Esophagus (tissue), 2 donors: ENCODE results near the gene ANKH. TPM values are rescaled to one million over a fixed set of nuclear protein-coding genes. Genes with fewer than 3 reads are reported as not detected.

Source experiments
- H3K27ac ChIP-seq, 2 donors: one replicate each; pipeline ENCODE4 v1.5.1; 2013; ENCODE audit warnings: low read depth in 2 of 2, mild to moderate bottlenecking in 2 of 2, inconsistent platforms in 1 of 2, low read length in 1 of 2, moderate library complexity in 1 of 2
- H3K27me3 ChIP-seq, 2 donors: one replicate each; pipeline ENCODE4 v1.6.1; 2013; ENCODE audit warnings: low read length in 2 of 2, control low read depth in 1 of 2, mild to moderate bottlenecking in 1 of 2; ENCODE audit not compliant: insufficient read depth in 2 of 2, control insufficient read depth in 1 of 2
- H3K36me3 ChIP-seq, 2 donors: one replicate each; pipeline ENCODE4 v1.6.1; 2013; ENCODE audit warnings: low read length in 1 of 2; ENCODE audit not compliant: control insufficient read depth in 2 of 2, insufficient read depth in 2 of 2
- H3K4me1 ChIP-seq, 2 donors: one replicate each; pipeline ENCODE4 v1.6.1; 2013; ENCODE audit warnings: low read length in 1 of 2; ENCODE audit not compliant: control insufficient read depth in 2 of 2, insufficient read depth in 2 of 2
- H3K4me3 ChIP-seq, 2 donors: one replicate each; pipeline ENCODE4 v1.5.1; 2013; ENCODE audit warnings: low read length in 2 of 2, mild to moderate bottlenecking in 2 of 2, low read depth in 1 of 2, moderate library complexity in 1 of 2
- H3K9me3 ChIP-seq, 2 donors: one replicate each; pipeline ENCODE4 v1.6.1; 2013; ENCODE audit warnings: mild to moderate bottlenecking in 2 of 2, low read depth in 1 of 2, low read length in 1 of 2, moderate library complexity in 1 of 2; ENCODE audit not compliant: control insufficient read depth in 2 of 2, insufficient read depth in 1 of 2
- WGBS, 2 donors: extraction: QIAGEN DNeasy Blood & Tissue Kit; methylation state at CpG; one replicate each; pipeline ENCODE4 v1.1.7; 2013; 5-methylcytosine and 5-hydroxymethylcytosine counted together
- polyA plus RNA-seq, 2 donors: library from polyadenylated mRNA; stranded (reverse); fragments of 200-250 nt; gene quantifications; one replicate each; pipeline ENCODE4 v1.2.3, GENCODE V29; 2013
- donor health status: healthy with polysubstance abuse.
- donor health status: Bipolar disorder and iron deficiency.

ANKH gene
- polyA plus RNA-seq, 2 donors: 5.6 to 12.7 TPM

DNA sequence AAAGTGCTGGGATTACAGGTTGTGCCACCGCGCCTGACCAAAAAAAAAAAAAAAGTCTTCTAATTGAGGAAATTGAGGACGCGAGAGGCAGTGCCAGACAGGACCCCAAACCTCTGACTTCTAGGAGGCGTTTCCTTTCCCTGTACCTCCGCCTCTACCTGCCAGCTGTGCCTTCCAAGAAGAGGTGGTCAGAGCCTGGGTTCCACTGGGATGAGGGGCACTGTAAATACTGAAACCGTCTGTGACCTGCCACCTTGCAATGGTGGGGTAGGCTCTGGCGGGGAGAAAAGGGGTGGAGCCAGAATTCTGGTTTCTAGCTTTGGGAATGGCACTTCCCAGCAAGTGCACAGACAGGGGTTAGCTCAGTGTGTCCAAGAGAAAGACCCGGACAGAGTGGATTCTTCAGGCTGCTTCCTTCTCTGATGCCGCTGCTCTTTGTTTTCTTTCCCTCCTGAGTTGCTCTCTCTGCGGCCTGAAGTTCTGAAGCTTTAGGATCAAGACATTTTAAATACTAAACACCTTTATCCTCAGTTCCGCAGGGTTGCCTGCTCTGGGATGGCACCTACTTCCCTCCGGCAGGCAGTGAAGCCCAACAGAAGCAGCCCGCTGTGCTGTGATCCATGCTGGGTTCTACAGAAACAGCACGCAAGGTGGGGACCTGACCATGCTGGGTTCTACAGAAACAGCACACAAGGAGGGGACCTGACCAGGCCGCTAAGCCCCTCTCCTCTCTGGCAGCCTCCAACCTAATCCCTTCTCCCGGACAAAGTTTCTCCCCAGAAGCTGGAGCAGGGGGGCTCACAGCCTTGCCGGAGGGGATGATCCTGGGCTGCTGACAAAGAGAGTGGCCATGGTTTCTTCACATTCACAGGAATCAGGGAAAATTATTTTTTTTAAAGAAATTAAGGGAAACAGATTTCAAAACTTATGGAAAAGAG lies 141.9 kb downstream of the ANKH start:
- peaks cover 2 to 13% of the 10 kb centered on the region in 2 donors for H3K36me3 ChIP-seq
- H3K4me1 ChIP-seq: no peaks in the 10 kb centered on the region
- H3K9me3 ChIP-seq: no peaks in the 10 kb centered on the region
- H3K27me3 ChIP-seq: no peaks in the 10 kb centered on the region
- no peak overlapping the region for H3K4me3 ChIP-seq
- WGBS, 2 donors: 93% methylated on average over 18 of the region's 18 CpGs
- H3K27ac ChIP-seq: no peak overlapping the region

DNA sequence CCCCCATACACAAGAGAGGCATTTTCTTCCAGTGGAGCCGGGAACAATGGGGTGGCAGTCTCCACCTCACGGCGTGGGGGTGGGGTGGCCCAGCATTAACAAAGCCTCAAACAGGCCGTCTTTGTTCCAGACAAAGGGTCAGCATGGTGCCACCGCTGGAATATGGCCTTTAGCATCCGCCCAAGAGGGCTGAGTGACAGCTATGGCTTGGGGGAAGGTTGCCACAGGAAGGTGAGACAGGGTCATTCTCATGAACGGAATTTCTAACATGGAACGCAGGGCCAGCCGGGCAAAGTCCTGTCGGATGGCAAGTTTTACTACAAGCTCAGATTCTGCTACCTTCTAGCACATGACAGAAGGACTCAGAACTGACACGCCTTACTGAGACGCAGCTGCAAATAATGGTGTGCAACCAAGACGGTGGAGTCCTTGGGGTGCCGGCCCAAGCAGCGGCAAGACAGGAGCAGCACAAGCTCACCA lies 143.1 kb downstream of the ANKH start:
- Histone ChIP-seq H3K27ac (no peak overlapping the region), H3K27me3 (no peaks in the 10 kb centered on the region), H3K4me1 (no peaks in the 10 kb centered on the region), H3K4me3 (no peak overlapping the region), H3K9me3 (peaks cover 0 to 2% of the 10 kb centered on the region in 2 donors), H3K36me3 (peaks cover 2 to 11% of the 10 kb centered on the region in 2 donors)
- WGBS, 2 donors: 77 to 86% methylated on average over 15 of the region's 15 CpGs

DNA sequence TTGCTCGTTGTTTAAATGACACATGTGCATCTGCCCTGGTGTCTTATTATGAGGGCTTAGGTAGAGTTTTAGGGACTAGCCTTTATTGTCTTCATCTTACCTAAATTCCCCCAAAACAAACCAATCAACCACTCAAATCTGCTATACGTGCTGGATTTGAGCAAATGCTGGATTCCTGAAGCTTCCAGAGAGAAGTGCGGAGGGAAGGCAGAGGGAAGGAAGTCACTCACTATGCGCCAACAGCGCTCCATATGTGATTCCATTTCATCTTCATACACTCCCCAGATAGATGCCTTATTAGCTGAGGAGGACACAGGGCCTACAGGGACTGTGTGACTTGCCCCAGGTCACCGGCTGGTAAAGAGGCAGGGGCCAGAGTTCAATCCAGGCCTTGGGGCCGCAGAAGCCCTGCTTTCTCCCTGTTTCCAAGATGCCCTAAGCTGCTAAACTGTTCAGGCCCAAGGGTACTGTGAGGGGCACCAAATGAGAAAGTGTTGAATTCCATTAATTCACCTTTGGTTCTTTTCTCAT lies 143.6 kb downstream of the ANKH start:
- 85 to 91% methylated on average over 7 of the region's 7 CpGs for WGBS, 2 donors
- Histone ChIP-seq H3K9me3 (peaks cover 0 to 2% of the 10 kb centered on the region in 2 donors), H3K27ac (no peak overlapping the region), H3K4me3 (no peak overlapping the region), H3K4me1 (no peaks in the 10 kb centered on the region), H3K27me3 (no peaks in the 10 kb centered on the region), H3K36me3 (peaks cover 2 to 11% of the 10 kb centered on the region in 2 donors)

DNA sequence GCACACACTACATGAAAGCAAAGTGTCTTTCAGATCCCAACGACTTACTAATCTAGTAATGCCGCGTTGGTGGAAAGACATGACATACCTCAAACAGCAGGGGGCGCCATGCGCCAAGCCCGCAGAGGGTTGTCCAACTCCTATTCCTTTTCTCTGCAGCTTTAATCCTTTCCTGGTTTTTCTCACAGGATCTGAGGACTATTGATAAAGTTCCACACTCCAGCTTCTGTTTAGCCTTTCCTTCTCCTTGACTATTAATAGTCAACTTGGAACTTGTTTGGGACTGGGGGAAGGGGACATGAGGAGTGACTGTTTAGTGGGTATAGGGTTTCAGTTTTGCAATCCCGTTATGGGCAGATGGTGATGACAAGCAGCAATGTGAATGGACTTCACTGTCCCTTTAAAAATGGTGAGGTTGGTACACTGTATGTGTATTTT lies 144.1 kb downstream of the ANKH start:
- no peaks in the 10 kb centered on the region for H3K4me1 ChIP-seq
- no peak overlapping the region for H3K4me3 ChIP-seq
- no peak overlapping the region for H3K27ac ChIP-seq
- peaks cover 2 to 11% of the 10 kb centered on the region in 2 donors for H3K36me3 ChIP-seq
- no peaks in the 10 kb centered on the region for H3K27me3 ChIP-seq
- 5 to 8% methylated on average over 7 of the region's 7 CpGs for WGBS, 2 donors
- peaks cover 0 to 2% of the 10 kb centered on the region in 2 donors for H3K9me3 ChIP-seq

DNA sequence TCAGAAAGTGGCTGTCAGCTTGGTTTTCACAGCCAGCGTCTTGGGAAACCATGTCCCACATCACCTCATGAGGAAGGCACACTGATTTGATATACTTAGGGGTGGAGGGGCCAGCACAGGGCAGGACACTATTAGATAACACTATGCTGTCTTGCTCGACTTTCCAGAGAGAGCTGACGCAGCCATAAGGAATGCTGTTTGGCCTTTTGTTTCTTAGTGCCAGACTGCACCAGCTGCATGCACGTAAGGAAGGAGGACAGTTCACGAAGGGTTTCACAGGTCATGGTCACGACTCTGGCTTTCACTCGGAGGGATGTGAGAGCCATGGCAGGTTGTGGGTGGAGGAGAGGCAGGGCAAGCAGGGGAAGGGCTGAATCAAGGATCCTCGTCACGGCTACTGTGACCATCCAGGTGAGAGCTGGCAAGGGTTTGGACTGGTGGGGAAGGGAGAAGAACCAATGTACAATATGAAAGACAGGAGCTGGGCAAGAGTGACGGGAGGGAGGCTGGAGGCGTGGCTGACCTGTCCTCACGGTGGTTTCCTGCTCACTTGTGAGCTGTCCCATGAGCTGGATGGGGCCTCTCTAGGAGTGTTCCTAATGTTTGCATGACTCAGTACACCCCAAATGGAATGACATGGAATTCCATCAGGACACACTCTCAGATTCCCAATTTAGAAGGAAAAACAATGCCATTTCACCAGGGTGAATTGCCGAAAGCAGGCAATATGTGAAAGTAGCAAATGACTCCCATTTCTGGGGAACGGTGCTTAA lies 145.3 kb downstream of the ANKH start:
- Histone ChIP-seq H3K36me3 (peaks cover 2 to 10% of the 10 kb centered on the region in 2 donors), H3K4me1 (no peaks in the 10 kb centered on the region), H3K27ac (no peak overlapping the region), H3K27me3 (no peaks in the 10 kb centered on the region), H3K9me3 (peaks cover 0 to 2% of the 10 kb centered on the region in 2 donors), H3K4me3 (no peak overlapping the region)
- whole genome bisulfite sequencing, 2 donors: 83 to 85% methylated on average over 14 of the region's 14 CpGs

DNA sequence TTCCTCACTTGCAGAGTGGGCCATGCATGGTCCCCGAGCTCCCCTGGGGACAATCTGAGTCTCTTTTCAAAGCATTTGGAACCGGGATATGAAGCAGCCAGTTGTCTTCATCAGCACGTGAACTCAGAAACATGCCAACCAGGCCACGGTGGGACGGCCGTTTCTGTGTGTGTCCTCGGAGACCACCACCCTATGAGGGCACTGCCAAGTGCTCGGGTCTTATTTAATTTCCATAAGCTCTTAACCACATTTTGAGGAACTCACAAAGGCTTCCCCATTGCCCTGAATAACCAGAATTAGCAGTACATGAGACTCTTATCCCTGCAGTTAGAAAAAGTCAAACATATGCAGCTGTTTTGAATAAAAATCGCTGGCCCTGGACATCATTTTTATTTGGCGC lies 146.9 kb downstream of the ANKH start:
- no peak overlapping the region for H3K4me3 ChIP-seq
- H3K27me3 ChIP-seq: no peaks in the 10 kb centered on the region
- no peak overlapping the region for H3K27ac ChIP-seq
- no peaks in the 10 kb centered on the region for H3K4me1 ChIP-seq
- WGBS, 2 donors: 74 to 83% methylated on average over 10 of the region's 10 CpGs
- peaks cover 0 to 2% of the 10 kb centered on the region in 2 donors for H3K9me3 ChIP-seq
- H3K36me3 ChIP-seq: peaks cover 0 to 7% of the 10 kb centered on the region in 2 donors

DNA sequence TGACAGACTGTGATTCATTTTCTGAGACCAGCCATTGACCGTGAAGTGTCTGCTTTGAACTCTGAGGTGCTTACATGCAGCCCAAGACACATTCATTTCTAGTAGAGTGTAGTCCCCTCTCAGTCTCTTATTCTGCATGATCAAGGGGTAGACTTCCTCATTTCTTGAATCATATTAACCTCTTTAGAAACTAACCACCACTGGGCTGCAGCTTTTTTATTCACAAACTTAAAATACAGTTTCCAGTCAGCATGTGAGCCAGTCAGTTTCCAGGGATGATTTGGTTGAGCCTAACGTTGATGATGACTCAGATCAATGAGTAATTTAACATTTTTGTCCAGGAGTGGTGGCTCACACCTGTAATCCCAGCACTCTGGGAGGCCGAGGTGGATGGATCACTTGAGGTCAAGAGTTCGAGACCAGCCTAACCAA lies 147.9 kb downstream of the ANKH start:
- no peaks in the 10 kb centered on the region for H3K4me1 ChIP-seq
- H3K36me3 ChIP-seq: peaks cover 0 to 6% of the 10 kb centered on the region in 2 donors
- H3K27ac ChIP-seq: no peak overlapping the region
- 68 to 74% methylated on average over 4 of the region's 4 CpGs for WGBS, 2 donors
- no peak overlapping the region for H3K4me3 ChIP-seq
- H3K27me3 ChIP-seq: no peaks in the 10 kb centered on the region
- peaks cover 0 to 2% of the 10 kb centered on the region in 2 donors for H3K9me3 ChIP-seq

DNA sequence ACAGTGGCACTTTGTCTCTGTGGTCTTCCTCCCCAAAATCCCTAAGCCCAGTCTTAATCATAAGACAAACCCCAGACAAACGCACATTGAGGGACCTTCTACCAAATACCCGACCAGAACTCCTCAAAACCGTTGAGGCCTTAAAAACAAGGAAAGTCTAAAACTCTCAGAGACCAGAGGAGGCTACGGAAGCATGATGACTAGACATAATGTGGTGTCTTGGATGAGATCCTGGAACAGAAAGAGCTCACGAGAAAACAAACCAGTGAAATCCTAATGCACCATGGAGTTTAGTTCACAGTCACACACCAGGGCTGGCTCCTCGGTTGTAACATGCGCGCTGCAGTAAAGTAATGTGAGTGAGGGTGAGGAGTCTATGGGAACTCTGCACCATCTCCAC lies 148.7 kb downstream of the ANKH start:
- H3K27ac ChIP-seq: no peak overlapping the region
- no peak overlapping the region for H3K4me3 ChIP-seq
- H3K9me3 ChIP-seq: peaks cover 0 to 2% of the 10 kb centered on the region in 2 donors
- H3K27me3 ChIP-seq: no peaks in the 10 kb centered on the region
- H3K4me1 ChIP-seq: no peaks in the 10 kb centered on the region
- peaks cover 0 to 3% of the 10 kb centered on the region in 2 donors for H3K36me3 ChIP-seq
- WGBS, 2 donors: 96% methylated on average over 8 of the region's 8 CpGs

DNA sequence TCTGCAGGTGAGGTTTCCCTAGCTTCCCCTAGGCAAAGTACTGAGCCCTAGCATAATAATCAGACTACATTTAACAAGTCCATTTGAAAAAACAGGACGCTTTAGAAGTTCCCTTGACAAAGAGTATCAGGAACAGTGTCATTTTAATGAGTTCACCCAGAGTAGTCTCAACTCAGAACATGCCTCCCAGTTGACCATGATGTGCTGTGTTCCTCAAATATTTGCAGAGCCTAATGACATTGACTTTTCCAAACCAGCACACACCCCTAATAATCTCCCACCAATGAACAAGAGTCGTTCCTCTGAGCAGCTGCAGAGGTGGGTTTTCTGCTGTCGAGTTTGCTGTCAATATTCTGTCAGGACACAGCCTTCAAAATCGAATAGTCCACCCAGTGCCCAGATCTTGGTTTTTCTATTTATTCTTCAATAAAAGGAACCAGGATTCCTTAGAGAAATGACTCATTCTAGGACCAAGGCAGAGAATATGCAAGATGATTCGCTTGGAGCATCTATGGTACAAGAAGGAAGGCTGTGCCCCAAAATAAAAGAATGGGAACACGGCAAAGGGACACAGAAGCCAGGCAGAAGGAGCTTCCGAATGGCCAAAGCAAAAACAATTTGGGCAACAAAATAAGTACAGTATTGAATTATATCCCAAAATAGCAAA lies 149.5 kb downstream of the ANKH start:
- Histone ChIP-seq H3K36me3 (peaks cover 0 to 3% of the 10 kb centered on the region in 2 donors), H3K27ac (no peak overlapping the region), H3K4me1 (no peaks in the 10 kb centered on the region), H3K27me3 (no peaks in the 10 kb centered on the region), H3K9me3 (peaks cover 0 to 2% of the 10 kb centered on the region in 2 donors), H3K4me3 (no peak overlapping the region)
- 85 to 86% methylated on average over 7 of the region's 7 CpGs for WGBS, 2 donors
